Esophagus muscularis mucosa (tissue), 4 donors: Measurements from ENCODE around the gene OBSCN. TPM values are rescaled to one million over a fixed set of nuclear protein-coding genes. Genes with fewer than 3 reads are reported as not detected.

Experiments used
- DNase-seq: peaks from one replicate; pipeline ENCODE4 v3.0.0-alpha.2; 2017; ENCODE audit errors: extremely low spot score
- H3K27ac ChIP-seq, 4 donors: fragments of 200-600 bp; sonication (generic); replicated peaks in 1 of 4; 1 replicate in 3 of 4; 2 replicates in 1 of 4; pipeline ENCODE4 v1.5.1; 2016 to 2019; ENCODE audit warnings: mild to moderate bottlenecking in 1 of 4
- H3K27me3 ChIP-seq, 4 donors: fragments of 200-600 bp; sonication (generic); one replicate each; pipeline versions ENCODE4 v1.5.1 to v1.6.0; 2016 to 2019
- H3K36me3 ChIP-seq, 4 donors: fragments of 200-600 bp; sonication (generic); one replicate each; pipeline ENCODE4 v1.5.1; 2016 to 2019
- H3K4me1 ChIP-seq, 4 donors: fragments of 200-600 bp; sonication (generic); one replicate each; pipeline ENCODE4 v1.5.1; 2016 to 2019
- H3K4me3 ChIP-seq, 4 donors: fragments of 200-600 bp; sonication (generic); 1 replicate in 2 of 4; 2 replicates in 2 of 4; pipeline ENCODE4 v1.5.1; 2016 to 2019; ENCODE audit warnings: mild to moderate bottlenecking in 4 of 4, moderate library complexity in 1 of 4
- H3K9me3 ChIP-seq, 4 donors: fragments of 200-600 bp; sonication (generic); 1 replicate in 3 of 4; 2 replicates in 1 of 4; pipeline ENCODE4 v1.5.1; 2016 to 2019
- CTCF ChIP-seq, 3 experiments: fragments of 200-600 bp in 2 of 3; fragments of 450-650 bp in 1 of 3; sonication (generic) in 2 of 3; IDR thresholded peaks; one replicate each; pipeline ENCODE4 v1.5.1; 2017 to 2019; ENCODE audit warnings: antibody characterized with exemption in 3 of 3, mild to moderate bottlenecking in 2 of 3, moderate library complexity in 1 of 3
- EP300 ChIP-seq: sonication (generic); formaldehyde crosslinking; IDR thresholded peaks from one replicate; pipeline ENCODE4 v1.6.1; 2017; ENCODE audit warnings: antibody characterized with exemption
- POLR2A ChIP-seq: fragments of 450-650 bp; IDR thresholded peaks from one replicate; pipeline ENCODE4 v1.6.1; 2017; ENCODE audit warnings: antibody characterized with exemption, moderate library complexity, mild to moderate bottlenecking, low read depth
- POLR2AphosphoS5 ChIP-seq, 2 donors: sonication (generic); formaldehyde crosslinking; IDR thresholded peaks; one replicate each; pipeline ENCODE4 v1.6.1; 2017; ENCODE audit warnings: antibody characterized with exemption in 2 of 2
- WGBS: methylation state at CpG from one replicate; pipeline ENCODE4 v1.1.5; 2018; 5-methylcytosine and 5-hydroxymethylcytosine counted together
- intact Hi-C: fragments of 100-400 bp; cut with DNase I; formaldehyde crosslinking; loops from one replicate; pipeline ENCODE4 v1.15.1; 2023
- total RNA-seq, 4 donors: library from RNA; depleted of rRNA; stranded (reverse); fragments of >200 nt; gene quantifications; one replicate each; pipeline versions ENCODE4 v1.1.0 to v1.2.1, GENCODE V29; 2016

OBSCN gene
- total RNA-seq, 4 donors from 2014 or later = 12.6 to 31.4 (median 17.8) TPM

- Histone ChIP-seq H3K27me3 (no peaks in the 10 kb centered on the region), H3K4me3 (no peak overlapping the region), H3K9me3 (no peaks in the 10 kb centered on the region), H3K27ac (no peak overlapping the region), H3K36me3 (peaks cover 0 to 99% (median 63%) of the 10 kb centered on the region in 4 donors), H3K4me1 (no peaks in the 10 kb centered on the region)
- TF ChIP-seq POLR2AphosphoS5 (IDR thresholded peaks at IDR 0.05) (no peak), EP300 (no peak), CTCF (IDR thresholded peaks at IDR 0.05) (no peak), POLR2A (no peak)
- intact Hi-C loops = no loop called here
- WGBS = 77% methylated on average over 11 of the region's 20 CpGs
- no peak for DNase-seq
These were observed 75.8 kb downstream of the OBSCN start for GRCh38 chr1:228283476-228284147.

- no peak for DNase-seq
- H3K27ac ChIP-seq = no peak overlapping the region
- H3K27me3 ChIP-seq = no peaks in the 10 kb centered on the region
- TF ChIP-seq POLR2AphosphoS5 (IDR thresholded peaks at IDR 0.05) (no peak), EP300 (no peak), POLR2A (no peak), CTCF (IDR thresholded peaks at IDR 0.05) (no peak)
- intact Hi-C loops = no loop called here
- H3K36me3 ChIP-seq = peaks cover 0 to 99% (median 61%) of the 10 kb centered on the region in 4 donors
- no peaks in the 10 kb centered on the region for H3K4me1 ChIP-seq
- no peaks in the 10 kb centered on the region for H3K9me3 ChIP-seq
- no peak overlapping the region for H3K4me3 ChIP-seq
- 63% methylated on average over 3 of the region's 3 CpGs for WGBS
These were observed 76.3 kb downstream of the OBSCN start for GRCh38 chr1:228284148-228284495.

GRCh38 chr1:228284521-228284920 is 76.7 kb downstream of the OBSCN start:
- Histone ChIP-seq H3K36me3 (peaks cover 0 to 95% (median 57%) of the 10 kb centered on the region in 4 donors), H3K27me3 (no peaks in the 10 kb centered on the region), H3K4me3 (no peak overlapping the region), H3K9me3 (no peaks in the 10 kb centered on the region), H3K4me1 (no peaks in the 10 kb centered on the region), H3K27ac (no peak overlapping the region)
- intact Hi-C loops = no loop called here
- TF ChIP-seq POLR2A (no peak), POLR2AphosphoS5 (IDR thresholded peaks at IDR 0.05) (no peak), EP300 (no peak), CTCF (IDR thresholded peaks at IDR 0.05) (no peak)
- WGBS = 90% methylated on average over 6 of the region's 6 CpGs
- DNase-seq = no peak

GRCh38 chr1:228285661-228286504 is 78.0 kb downstream of the OBSCN start:
- intact Hi-C loops = no loop called here
- H3K9me3 ChIP-seq = no peaks in the 10 kb centered on the region
- H3K4me3 ChIP-seq = no peak overlapping the region
- no peaks in the 10 kb centered on the region for H3K27me3 ChIP-seq
- DNase-seq = no peak
- H3K27ac ChIP-seq = no peak overlapping the region
- TF ChIP-seq POLR2A = no peak
- no peak for TF ChIP-seq EP300
- TF ChIP-seq CTCF (IDR thresholded peaks at IDR 0.05) = no peak
- TF ChIP-seq POLR2AphosphoS5 (IDR thresholded peaks at IDR 0.05) = no peak
- H3K4me1 ChIP-seq = no peaks in the 10 kb centered on the region
- 87% methylated on average over 10 of the region's 26 CpGs for WGBS
- peaks cover 0 to 95% (median 43%) of the 10 kb centered on the region in 4 donors for H3K36me3 ChIP-seq
